NCI-H1436 (cell line): ENCODE results near the gene MCAT.
"Not testable (repeated sequence)": the region's sequence is repeated elsewhere in the genome, so short reads cannot be mapped to it uniquely, and the experiment has no call there.

Source experiments
- DNase-seq: peaks from one replicate; lab custom pipeline; 2025; lab: John Stamatoyannopoulos, UW

MCAT gene

DNA sequence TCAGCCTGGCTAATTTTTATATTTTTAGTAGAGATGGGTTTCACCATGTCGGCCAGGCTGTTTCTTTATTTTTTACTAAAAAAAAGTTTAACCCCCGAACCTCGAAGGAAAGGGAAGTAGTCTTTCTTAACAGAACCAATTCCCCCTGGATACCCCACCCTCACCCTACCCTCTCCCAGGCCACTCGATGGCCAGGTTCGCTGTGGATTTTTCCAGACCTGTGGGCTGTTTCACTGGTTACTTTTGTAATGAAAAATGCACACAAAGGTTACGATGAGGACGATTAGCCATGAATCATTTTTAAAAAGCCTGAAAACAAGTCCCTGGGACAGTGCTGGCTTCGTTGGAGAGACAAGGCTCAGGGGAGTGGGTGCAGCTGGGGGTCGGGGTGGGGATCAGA is 10.7 kb upstream of the MCAT start:
- no peak for DNase-seq

DNA sequence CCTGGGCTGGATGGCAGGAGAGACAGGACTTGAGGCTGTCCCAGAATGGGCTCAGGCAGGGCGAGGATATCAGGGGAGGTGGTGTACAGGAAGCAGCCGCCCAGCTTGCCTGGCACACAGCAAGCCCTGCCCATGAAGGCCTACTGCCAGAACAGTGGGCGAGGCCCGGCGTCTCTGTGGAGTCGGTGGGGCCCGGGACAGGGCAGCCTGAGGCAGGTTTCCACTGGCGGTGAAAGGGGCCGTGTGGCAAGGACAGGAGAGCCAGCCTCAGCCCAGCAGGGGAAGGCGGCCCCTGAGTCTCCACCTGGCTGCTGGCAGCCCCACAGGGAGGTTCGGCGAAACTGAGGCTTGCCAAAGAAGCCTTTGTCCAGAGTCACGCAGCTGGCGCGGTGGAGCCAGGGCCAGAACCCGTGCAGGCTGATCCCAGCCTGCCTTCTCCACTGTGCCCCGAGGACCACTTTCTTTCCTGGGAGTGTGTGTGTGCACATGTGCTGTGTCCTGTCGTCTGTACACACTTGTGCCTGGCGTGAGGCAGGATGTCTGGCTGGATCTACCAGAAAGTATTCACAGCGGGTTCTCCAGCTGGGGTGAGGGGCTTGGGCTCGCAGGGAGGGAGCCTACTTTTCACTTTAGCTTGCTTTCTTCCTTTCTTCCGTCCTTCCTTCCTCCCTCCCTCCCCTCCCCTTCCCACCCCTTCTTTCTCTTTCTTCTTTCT is 9.3 kb upstream of the MCAT start:
- DNase-seq = no peak

DNA sequence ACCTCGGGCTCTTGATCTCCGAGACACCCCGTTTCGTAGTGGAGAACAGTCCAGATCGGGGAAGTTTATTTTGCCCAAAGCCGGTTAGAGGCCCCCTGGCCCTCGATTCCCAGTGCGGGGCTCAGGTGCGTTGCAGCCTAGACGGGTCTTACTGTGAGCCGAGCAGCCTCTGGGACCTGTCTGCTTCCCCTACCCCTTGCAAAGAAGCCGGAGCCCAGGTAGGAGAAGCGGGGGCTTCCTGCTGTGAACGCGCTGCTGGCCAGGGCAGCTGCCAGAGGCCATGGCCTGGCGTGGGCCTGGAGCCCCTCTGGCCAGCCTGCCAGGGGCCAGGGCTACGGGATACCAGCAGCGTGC is 8.8 kb upstream of the MCAT start:
- no peak for DNase-seq

DNA sequence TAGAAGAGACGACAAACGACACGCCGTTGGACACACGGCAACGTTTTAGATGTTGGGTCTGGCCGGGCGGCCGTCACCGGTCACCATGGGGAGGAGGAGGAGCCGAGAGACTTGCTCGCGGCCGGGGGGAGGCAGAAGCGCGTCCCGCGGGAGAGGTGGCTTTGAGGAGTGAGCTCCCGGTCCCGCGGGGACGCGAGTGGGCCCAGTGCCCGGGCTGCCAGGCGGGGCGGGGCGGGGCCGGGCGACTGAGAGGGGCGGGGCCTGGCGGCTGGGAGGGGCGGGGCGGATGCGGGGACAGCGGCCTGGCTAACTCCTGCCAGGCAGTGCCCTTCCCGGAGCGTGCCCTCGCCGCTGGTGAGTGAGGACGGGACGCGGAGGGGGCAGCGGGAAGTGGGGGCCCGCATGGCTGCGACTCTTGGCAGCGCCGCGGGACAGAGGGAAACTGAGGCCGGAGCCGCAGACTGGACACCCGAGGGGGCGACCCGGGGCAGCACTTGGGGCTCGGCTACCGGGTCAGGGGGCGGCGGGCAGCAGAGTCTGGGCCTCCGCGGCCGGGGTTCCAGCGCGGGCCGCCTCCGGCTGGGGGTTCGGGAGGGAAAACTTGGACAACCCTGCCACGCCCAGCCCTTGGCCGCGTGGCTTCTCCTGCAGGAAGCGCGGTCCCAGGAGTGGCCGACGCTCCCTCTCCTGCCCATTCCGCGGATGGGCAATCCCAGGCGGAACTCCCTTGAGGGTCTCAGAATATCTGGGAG is 8.2 kb upstream of the MCAT start, which contains the start of gene TSPO:
TSS of gene TSPO (plus strand) at position 309 of the 752 bp plus-strand sequence. CDS start 7,680 bp downstream, outside the sequence.
- DNase-seq = peak; percentile 81

DNA sequence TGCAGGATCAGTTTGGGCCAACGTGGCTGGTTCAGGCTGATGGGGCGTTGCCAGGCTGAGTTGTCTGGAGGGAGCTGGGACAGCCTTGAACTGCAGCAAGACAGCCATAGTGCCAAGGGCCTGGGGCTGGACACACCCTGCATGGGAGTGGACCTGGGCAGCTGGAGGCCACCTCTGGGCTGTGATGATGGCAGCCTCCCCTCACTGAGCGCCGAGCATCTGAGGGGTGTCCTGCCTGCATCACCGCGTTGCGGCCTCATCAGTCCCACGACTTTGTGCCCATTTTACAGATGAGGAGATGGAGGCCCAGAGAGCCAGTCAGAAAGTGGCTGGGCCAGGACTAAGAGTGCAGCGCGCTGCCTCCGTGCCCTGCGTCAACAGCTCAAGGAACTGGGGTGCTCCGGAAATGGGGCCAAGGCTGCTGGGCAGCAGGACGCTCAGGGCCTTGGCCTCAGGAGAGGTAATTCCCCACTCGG is 7.6 kb upstream of the MCAT start:
- DNase-seq = no peak

DNA sequence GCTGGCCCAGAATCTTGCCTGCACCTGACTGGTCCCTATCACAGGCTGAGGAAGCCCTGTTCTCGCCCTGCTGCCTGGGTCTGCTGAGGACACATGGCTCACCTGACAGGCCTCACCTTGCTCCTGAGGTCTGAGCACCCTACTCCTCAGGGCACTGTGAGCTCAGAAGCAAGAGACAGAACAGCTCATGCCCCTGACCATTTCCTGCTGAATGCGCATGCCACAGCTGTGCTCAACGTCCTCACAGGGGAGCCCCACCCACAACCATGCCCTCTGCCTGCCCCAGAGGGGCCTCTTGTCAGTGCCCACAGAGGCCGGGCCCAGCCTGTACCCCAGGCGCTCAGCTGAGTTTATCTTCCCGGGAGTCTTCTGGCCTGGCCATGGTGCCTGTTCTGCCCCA is 5.4 kb upstream of the MCAT start:
- no peak for DNase-seq

DNA sequence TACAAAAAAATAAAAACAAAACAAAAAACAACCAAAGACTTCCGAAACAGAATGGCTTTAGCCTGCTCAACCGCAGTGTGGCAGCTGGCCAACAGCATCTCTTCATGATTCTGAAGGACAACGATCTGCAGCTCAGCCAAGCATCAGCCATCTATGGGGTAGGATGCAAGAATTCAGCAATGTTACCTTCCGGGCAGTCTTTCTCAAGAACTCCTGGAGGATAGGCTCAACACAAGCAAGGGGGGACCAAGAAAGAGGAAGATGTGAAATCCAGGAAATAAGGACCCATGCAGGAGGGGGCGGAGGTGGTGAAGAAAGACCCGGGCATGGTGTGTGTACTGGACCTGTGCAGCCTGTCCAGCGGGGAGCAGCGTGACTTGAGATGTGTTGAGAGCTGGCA is 4.6 kb upstream of the MCAT start:
- DNase-seq = no peak

DNA sequence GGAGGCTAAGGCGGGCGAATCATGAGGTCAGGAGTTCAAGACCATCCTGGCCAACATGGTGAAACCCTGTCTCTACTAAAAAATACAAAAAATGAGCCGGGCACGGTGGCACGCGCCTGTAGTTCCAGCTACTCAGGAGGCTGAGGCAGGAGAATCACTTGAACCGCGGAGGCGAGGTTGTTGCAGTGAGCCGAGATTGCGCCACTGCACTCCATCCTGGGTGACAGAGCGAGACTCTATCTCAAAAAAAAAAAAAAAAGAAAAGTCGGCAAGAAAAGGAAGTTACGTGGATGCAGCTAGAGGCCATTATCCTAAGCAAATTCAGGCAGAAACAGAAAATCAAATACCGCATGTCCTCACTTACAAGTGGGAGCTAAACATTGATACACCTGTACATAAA is 3.1 kb upstream of the MCAT start:
- DNase-seq = not testable (repeated sequence)

DNA sequence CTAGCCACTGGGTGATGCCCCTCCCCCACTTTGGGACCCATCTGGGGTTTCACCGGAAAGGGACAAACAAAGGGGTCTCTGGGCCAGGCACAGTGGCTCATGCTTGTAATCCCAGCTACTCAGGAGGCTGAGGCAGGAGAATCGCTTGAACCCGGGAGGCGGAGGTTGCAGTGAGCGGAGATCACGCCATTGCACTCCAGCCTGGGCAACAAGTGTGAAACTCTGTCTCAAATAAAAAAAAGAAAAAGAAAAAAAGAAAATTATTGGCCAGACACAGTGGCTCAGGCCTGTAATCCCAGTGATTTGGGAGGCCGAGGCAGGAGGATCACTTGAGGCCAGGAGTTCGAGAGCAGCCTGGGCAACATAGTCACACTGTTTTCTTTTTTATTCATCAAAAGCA is 2.2 kb upstream of the MCAT start:
- not testable (repeated sequence) for DNase-seq

DNA sequence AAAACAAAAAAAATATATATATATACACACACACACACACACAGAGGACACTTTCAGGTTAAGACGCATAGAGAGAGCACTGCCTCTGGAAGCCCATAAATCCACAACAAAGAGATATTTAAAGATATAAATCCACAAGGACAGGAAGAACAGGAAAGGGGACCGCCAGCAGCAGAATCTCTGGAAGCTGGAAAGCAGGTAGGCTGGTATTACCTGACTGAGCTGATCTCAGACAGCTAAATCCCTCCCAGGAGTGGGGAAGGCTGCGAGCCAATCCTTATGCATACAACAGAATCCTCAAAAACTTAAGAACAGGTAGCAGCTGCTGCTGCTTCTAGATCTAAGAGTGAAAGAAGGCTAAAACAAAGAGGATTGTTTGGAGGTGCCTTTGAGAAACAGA is 1.8 kb upstream of the MCAT start:
- DNase-seq = no peak

DNA sequence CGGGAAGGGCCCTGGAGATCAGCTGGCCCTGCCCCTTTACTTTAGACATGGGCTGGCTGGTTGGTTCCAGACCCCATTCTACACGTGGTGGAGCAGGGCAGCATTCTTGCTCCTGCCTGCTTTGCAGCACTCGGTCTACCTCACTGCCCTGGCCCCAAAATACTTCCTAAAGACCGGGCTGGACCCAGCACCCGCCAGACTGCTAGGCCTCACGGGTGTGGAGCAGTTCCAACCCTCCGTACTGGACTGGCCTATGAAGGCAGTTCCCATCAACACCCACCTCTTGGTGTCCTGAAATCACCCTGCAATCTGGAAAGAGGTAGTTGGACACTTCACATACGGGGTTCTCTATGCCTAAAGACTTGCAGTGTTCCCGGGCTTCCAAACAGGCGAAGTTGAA is 6.4 kb downstream of the MCAT start:
- DNase-seq = no peak

DNA sequence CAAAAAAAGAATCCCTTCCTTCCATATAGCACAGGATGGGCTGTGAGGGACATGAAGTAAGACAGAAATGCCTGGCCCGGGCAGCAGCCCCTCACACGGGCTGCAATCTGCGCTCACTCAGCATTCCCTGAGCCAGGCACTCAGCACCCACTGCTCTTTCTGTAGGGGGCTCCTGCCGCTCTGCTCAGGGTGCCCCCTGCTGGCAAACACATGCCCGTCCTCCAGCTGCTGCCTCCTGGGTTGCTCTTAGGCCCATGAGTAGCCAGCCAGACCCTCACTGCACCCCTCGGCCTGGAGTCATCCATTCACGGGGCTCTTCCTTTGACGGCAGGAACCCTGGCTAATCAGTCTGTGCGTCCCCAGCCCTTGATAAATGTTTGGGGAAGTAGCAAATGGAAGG is 6.9 kb downstream of the MCAT start:
- DNase-seq = no peak

DNA sequence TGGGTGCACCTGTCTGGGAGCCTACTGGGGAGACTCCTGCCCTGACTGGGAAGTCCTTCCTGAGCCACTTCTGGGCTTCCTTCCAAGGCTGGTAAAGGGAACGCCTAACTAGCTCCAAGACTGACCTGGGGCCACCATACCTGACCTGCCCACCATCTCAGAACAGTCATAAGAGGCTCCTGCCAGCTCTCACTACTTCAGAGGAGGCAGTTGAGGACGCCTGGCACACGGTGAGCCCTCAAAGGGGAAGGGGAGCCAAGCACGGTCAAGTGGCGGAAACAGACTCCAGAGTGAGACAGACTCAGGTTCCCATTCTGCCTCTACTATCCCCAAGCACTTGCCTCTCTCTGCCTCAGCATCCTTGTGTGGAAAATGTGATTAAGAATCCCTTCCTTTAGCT is 7.6 kb downstream of the MCAT start:
- no peak for DNase-seq

DNA sequence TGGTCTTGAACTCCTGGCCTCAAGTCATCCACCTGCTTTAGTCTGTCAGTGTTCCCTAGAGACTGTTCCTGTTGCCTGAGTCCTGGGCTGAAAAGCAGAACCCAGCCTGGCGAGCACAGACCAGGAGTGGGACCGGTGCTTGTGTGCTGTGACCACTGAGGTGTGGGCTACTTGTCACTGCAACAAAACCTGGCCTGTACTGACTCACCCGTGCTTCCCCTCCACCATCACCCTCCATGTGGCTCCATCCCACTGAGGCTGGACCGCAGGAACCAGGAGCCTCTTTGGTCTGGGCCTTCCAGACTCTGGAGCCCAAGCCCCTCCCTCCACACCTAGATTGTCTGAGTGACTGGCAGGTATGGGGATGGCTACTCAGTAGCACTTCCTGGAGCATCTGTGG is 8.6 kb downstream of the MCAT start:
- DNase-seq = no peak

DNA sequence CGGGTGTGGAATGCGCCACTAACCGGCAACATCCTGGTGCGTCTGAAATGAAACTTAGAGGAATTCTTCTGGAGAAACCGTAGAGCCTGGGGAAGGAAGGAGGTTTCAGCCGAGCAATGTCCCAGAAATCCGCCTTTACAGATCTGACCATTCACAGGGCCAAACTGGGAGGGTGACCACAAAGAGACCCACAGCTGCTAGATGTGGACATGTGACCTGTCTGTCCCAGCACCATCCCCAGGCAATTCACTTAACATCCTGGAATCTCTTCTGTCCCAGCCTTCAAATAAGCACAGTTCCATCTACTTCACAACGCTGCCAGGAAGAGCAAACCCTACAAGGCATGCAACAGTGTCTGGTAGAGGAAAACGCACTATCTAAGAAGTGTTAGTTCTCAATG is 9.8 kb downstream of the MCAT start:
- DNase-seq = no peak

DNA sequence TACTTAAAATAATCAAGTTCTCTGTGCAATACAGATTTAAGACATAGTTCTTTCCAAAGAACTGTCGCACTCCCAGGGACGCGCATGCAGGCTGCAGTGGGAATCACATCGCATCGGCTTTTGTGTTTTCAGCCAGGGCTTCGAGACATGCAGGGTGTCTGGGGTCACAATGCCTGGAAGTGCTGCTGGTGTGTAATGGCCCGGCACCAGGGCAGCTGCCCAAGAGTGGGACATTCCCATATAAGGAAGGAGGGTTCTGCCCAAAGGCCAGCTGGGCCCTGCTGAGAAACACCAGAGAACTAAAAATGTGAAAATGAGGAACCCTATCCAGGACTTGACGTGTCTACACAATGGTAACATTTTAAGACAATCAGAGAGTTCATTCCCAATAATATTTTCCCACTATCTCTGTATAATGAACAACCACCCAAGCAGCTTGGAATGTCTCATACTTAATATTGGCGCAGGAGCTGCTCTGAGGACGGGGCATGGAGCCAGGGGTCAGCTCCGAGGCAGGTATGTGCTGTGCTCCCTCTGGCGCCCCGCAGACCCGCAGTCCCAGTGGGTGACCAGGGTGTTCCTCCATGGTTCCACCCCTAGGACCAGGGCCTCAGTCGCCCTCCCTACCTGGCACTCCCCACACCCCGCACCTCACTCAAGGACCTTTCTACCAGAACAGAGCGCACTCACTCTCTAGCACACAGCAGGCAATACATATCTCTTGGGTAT is 11.3 kb downstream of the MCAT start:
- DNase-seq = no peak

DNA sequence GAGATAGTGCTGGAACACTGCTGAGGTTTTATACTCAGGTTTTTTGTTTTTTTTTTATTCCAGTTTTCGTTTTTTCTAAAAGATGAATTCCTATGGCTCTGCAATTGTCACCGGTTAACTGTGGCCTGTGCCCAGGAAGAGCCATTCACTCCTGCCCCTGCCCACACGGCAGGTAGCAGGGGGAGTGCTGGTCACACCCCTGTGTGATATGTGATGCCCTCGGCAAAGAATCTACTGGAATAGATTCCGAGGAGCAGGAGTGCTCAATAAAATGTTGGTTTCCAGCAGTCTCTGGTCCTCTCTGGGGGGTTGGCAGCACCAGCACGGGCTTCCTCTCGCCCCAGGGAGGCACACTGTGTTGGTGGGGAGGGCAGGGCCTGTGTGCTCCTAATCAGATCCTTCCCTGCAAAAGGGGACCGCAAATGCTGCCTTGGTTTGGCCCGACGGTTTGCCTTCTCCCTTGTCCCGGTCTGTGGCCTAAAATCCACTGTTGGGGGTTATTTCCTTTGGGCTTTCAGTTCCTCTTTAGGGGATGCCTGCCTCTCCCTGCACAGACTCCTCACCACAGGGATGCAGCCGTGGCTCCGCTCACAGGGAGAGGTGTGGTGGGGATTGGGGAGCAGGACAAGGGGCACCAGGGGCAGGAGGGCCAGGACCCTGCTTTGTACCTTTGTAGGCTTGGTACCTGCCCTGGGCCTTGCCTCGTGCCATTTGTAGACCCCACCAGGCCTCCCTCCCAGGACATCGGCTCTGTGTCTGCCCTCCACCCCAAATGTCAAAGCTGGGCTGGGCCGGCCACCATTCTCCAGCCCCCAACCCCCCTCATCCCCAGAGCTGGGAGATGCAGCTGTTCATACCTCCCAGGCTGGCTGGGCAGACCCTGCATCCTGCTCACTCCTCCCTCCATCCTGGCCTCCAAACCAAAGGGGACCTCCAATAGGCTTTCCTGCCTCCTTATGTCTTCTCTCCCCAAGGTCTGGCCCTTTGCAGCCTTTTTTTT is 13.5 kb downstream of the MCAT start:
- DNase-seq = no peak

DNA sequence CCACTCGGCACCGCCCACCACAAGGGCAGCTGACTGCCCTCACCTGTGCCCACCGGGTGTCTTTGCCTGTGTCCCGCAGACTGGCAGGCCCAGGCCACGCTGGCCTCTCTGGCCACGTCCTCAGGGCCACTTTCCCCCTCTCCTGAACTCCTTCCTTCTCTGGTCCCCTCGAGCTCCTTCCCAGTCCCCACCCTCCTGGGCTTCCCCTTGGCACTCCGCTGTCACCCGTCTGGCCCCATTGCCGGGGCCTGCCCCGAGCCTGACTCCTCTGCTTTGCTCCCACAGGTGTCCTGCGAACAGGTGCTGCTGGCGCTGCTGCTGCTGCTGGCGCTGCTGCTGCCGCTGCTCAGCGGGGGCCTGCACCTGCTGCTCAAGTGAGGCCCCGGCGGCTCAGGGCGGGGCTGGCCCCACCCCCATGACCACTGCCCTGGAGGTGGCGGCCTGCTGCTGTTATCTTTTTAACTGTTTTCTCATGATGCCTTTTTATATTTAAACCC is 14.2 kb downstream of the MCAT start:
- peak; percentile 42 for DNase-seq

DNA sequence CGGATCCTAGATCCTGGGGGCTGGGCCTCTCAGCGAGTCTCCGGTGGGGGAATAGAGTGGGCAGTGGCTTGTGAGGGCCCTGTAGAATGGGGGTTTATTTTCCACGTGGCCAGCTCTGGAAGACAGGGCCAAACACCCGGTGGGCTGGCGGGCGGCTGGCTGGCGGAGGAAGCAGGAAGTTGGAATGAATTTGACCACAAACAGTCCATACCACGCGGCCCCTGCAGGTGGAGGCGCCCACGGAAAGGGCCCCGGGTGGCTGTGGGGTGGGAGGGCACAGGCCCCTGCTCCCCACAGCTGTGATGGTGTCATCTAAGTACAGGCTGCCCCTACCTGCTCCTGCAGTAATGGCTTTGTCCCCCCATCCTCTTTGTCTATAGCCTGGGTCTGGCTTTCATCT is 15.1 kb downstream of the MCAT start:
- no peak for DNase-seq

DNA sequence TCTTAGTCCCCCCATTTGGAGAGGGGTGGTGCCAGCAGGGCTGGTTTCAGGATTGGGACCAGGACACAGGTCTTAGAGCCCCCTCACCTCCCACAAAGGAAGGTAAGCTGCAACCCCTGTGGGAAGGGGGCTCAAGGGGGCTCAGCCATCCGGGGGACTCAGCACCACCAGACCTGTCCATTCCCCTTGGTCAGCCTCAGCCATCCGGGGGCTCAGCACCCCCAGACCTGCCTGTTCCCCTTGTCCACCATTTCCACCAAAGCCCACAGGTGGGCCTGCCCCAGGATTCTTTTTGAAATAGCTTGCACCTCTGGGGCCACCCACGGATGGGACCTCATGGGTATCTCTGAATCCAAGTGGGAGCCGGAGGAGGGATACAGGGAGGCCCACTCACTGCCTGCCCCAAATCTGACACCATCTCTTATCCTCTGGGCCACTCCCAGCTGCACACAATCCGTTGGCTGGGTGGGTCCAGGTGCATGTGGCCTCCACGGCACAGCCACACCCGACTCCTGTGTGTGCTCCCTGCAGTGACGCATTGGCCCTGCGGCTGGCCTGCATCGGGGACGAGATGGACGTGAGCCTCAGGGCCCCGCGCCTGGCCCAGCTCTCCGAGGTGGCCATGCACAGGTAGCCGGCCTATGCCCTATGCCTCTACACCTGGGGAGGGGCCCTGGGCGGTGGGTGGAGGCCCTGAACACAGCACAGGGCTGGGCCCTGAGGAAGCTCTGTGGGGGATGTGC is 15.9 kb downstream of the MCAT start:
- no peak for DNase-seq
